ENCODE results near the gene ALCAM. TPM values are rescaled to one million over a fixed set of nuclear protein-coding genes. Genes with fewer than 3 reads are reported as not detected.

Gene ALCAM
- polyA plus RNA-seq, 3 donors, result 7.1 to 8.0 (median 7.9) TPM

DNA sequence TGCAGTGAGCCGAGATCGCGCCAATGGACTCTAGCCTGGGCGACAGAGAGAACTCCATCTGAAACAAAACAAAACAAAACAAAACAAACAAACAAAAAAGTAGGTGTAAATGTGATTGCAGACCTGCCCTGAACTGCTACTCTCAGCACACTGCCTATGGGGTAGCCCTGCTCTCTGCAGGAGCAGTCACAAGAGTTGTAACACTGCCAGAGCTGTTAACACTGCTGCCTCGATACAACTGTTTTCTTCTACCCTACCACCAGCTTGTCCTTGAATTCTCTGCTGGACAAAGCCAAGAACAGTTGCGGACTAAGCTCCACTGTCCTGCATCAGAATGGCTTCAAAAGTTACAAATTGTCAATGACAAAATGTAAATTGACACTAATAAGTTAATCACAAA, 89.3 kb downstream of the ALCAM start:
- intact Hi-C loops (cut with micrococcal nuclease), result no loop called here
- Mint-ChIP-seq H3K4me3 (no peak overlapping the region), H3K27me3 (ENCODE audit: low read depth in 3 of 3) (no peaks in the 10 kb centered on the region), H3K9me3 (peaks cover 0 to 8% (median 6%) of the 10 kb centered on the region in 7 donors), H3K36me3 (peaks cover 0 to 2% of the 10 kb centered on the region in 2 donors), H3K27ac (no peak overlapping the region), H3K4me1 (peaks cover 16% of the 10 kb centered on the region)
- H3K9ac ChIP-seq (ENCODE audit: insufficient read depth, low read length, poor library complexity, severe bottlenecking), result no peak overlapping the region
- H3K4me2 ChIP-seq (replicated peaks; ENCODE audit: extremely low read depth, low read length, poor library complexity, severe bottlenecking), result no peak overlapping the region
- no peak overlapping the region for H3K27ac ChIP-seq (ENCODE audit: low read depth in 1 of 2, low read length in 2 of 2)
- no peaks in the 10 kb centered on the region for H4K20me1 ChIP-seq (ENCODE audit: insufficient read depth, low read length)
- H3K4me1 ChIP-seq (ENCODE audit: control insufficient read depth in 1 of 2, insufficient read depth in 2 of 2, low read length in 2 of 2), result peaks cover 3 to 11% of the 10 kb centered on the region in 2 donors
- no peaks in the 10 kb centered on the region for H3K27me3 ChIP-seq (ENCODE audit: control insufficient read depth in 2 of 2, insufficient read depth in 2 of 2, low read length in 2 of 2)
- no peaks in the 10 kb centered on the region for H3K36me3 ChIP-seq (replicated peaks in 1 of 2; ENCODE audit: control insufficient read depth in 1 of 2, insufficient read depth in 2 of 2, low read length in 2 of 2)
- no peak for DNase-seq
- TF ChIP-seq, protein P1, sequence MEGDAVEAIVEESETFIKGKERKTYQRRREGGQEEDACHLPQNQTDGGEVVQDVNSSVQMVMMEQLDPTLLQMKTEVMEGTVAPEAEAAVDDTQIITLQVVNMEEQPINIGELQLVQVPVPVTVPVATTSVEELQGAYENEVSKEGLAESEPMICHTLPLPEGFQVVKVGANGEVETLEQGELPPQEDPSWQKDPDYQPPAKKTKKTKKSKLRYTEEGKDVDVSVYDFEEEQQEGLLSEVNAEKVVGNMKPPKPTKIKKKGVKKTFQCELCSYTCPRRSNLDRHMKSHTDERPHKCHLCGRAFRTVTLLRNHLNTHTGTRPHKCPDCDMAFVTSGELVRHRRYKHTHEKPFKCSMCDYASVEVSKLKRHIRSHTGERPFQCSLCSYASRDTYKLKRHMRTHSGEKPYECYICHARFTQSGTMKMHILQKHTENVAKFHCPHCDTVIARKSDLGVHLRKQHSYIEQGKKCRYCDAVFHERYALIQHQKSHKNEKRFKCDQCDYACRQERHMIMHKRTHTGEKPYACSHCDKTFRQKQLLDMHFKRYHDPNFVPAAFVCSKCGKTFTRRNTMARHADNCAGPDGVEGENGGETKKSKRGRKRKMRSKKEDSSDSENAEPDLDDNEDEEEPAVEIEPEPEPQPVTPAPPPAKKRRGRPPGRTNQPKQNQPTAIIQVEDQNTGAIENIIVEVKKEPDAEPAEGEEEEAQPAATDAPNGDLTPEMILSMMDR (IDR thresholded peaks at IDR 0.05), result no peak
- WGBS (ENCODE audit: insufficient coverage), result no CpG with 5 or more reads among the region's 6 CpGs
- H3K9me3 ChIP-seq (replicated peaks in 1 of 2; ENCODE audit: control insufficient read depth in 1 of 2, insufficient read depth in 1 of 2, low read length in 2 of 2), result peaks cover 4 to 5% of the 10 kb centered on the region in 2 donors
- peaks cover 4% of the 10 kb centered on the region for H3K79me2 ChIP-seq (ENCODE audit: insufficient read depth, low read length)
- H2AFZ ChIP-seq (ENCODE audit: insufficient read depth, low read depth, low read length, poor library complexity, severe bottlenecking), result no peak overlapping the region
- H3K4me3 ChIP-seq (replicated peaks in 1 of 3; ENCODE audit: low read depth in 2 of 3, low read length in 3 of 3), result no peak overlapping the region

DNA sequence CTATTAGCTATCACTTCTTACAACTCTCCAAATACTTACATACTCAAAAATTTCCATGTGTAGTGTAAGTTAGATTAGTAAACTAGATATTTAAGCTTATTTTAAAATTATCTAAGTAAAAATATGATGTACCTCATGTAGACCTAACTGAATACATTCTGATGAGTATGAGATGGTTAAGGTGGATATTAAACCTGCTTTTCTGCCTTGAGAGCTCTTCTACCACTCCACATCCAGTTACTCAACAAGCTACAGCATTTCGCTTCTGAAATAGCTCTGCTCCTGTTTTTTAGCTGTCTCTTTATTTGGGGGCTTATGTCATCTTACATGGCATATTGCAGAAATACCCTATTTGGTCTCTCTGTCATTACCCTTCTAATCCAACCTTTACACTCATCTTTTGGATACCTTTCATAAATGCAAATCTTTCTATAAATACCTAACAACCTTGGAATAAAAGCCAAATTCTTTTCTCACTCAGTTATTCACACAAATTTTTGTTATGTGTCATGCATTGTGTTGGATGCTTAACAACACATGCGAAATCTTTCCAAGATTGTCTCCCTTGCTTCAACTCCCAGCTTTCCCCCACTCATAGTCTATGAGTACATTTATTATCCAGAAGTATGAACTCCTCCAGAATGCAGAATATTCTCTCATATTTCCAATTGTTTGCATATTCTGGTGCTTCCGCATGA, 92.0 kb downstream of the ALCAM start:
- H3K79me2 ChIP-seq (ENCODE audit: insufficient read depth, low read length), result peaks cover 4% of the 10 kb centered on the region
- H3K36me3 Mint-ChIP-seq, result peaks cover 0 to 2% of the 10 kb centered on the region in 2 donors
- no peak for DNase-seq
- H3K4me3 Mint-ChIP-seq, result no peak overlapping the region
- peaks cover 0 to 5% of the 10 kb centered on the region in 2 donors for H3K9me3 ChIP-seq (replicated peaks in 1 of 2; ENCODE audit: control insufficient read depth in 1 of 2, insufficient read depth in 1 of 2, low read length in 2 of 2)
- no peak overlapping the region for H3K27ac ChIP-seq (ENCODE audit: low read depth in 1 of 2, low read length in 2 of 2)
- no peaks in the 10 kb centered on the region for H4K20me1 ChIP-seq (ENCODE audit: insufficient read depth, low read length)
- H3K27me3 ChIP-seq (ENCODE audit: control insufficient read depth in 2 of 2, insufficient read depth in 2 of 2, low read length in 2 of 2), result no peaks in the 10 kb centered on the region
- no peak overlapping the region for H3K9ac ChIP-seq (ENCODE audit: insufficient read depth, low read length, poor library complexity, severe bottlenecking)
- WGBS (ENCODE audit: insufficient coverage), result no CpG with 5 or more reads among the region's 3 CpGs
- H2AFZ ChIP-seq (ENCODE audit: insufficient read depth, low read depth, low read length, poor library complexity, severe bottlenecking), result no peak overlapping the region
- peaks cover 0 to 2% (median 0%) of the 10 kb centered on the region in 7 donors for H3K9me3 Mint-ChIP-seq
- H3K4me1 Mint-ChIP-seq, result peaks cover 16% of the 10 kb centered on the region
- H3K4me1 ChIP-seq (ENCODE audit: control insufficient read depth in 1 of 2, insufficient read depth in 2 of 2, low read length in 2 of 2), result peaks cover 3 to 11% of the 10 kb centered on the region in 2 donors
- TF ChIP-seq, protein P1 (IDR thresholded peaks at IDR 0.05), result no peak
- no peaks in the 10 kb centered on the region for H3K27me3 Mint-ChIP-seq (ENCODE audit: low read depth in 3 of 3)
- no peak overlapping the region for H3K4me3 ChIP-seq (replicated peaks in 1 of 3; ENCODE audit: low read depth in 2 of 3, low read length in 3 of 3)
- H3K36me3 ChIP-seq (replicated peaks in 1 of 2; ENCODE audit: control insufficient read depth in 1 of 2, insufficient read depth in 2 of 2, low read length in 2 of 2), result no peaks in the 10 kb centered on the region
- intact Hi-C loops (cut with micrococcal nuclease), result no loop called here
- no peak overlapping the region for H3K27ac Mint-ChIP-seq
- H3K4me2 ChIP-seq (replicated peaks; ENCODE audit: extremely low read depth, low read length, poor library complexity, severe bottlenecking), result no peak overlapping the region

All from CD14-positive monocyte (primary cell).